K562 (cell line): ENCODE results near the gene PRKAA1. TPM values are rescaled to one million over a fixed set of nuclear protein-coding genes. Genes with fewer than 3 reads are reported as not detected.
A peak's percentile ranks its signal among the peaks of the same experiment; 100 is the strongest.

Source experiments
- ATAC-seq: fragments of 200-7000 bp; cut with Tn5 transposase; 3 replicates; pipeline ENCODE4 v1.9.1; 2020; ENCODE audit warnings: moderate library complexity
- BruUV-seq: library from RNA; stranded (reverse); fragments of 400-500 nt; replicated peaks from 2 replicates; lab custom pipeline; 2021; lab: Mats Ljungman, UMichigan
- CTCF ChIA-PET: fragments of 300-600 bp; formaldehyde crosslinking; extraction: SDS; loops from one replicate; lab custom pipeline; 2021; ENCODE audit warnings: low intra/inter-chr PET ratio; lab: Yijun Ruan, JAX
- POLR2A ChIA-PET: fragments of 300-600, 350-650 bp; sonication (Branson Sonifier 250); formaldehyde crosslinking; extraction: SDS; loops from one replicate; lab custom pipeline; 2021; ENCODE audit warnings: antibody characterized with exemption, inconsistent platforms; lab: Yijun Ruan, JAX
- DNase-seq, 4 experiments: peaks; one replicate each; pipeline versions ENCODE4 v3.0.0 to v3.0.0-alpha.2; 2011 to 2018; ENCODE audit warnings: low spot score in 3 of 4, mixed read lengths in 3 of 4; ENCODE audit errors: extremely low read depth in 1 of 4
- FAIRE-seq: peaks from 2 replicates; lab custom pipeline; 2011; peaks lifted over from hg19 to GRCh38; lab: Jason Lieb, UNC
- H2AFZ ChIP-seq: 2 replicates; pipeline ENCODE4 v1.6.0; 2011; ENCODE audit warnings: low read depth, low read length, control low read depth, inconsistent platforms
- H3K27ac ChIP-seq: fragments of 200-600 bp; 3 replicates; pipeline ENCODE4 v1.8.0; 2011; ENCODE audit warnings: low read depth, mild to moderate bottlenecking, control low read depth, inconsistent platforms, low read length, moderate library complexity, mixed read lengths; ENCODE audit errors: extremely low read depth
- H3K27me3 ChIP-seq, 2 experiments: fragments of 300-600 bp in 1 of 2; 2 replicates in 1 of 2; 3 replicates in 1 of 2; pipeline versions ENCODE4 v1.6.0 to v1.8.0; 2011; ENCODE audit warnings: inconsistent platforms in 2 of 2, low read length in 2 of 2, mild to moderate bottlenecking in 1 of 2, mixed read lengths in 1 of 2, moderate library complexity in 1 of 2; ENCODE audit not compliant: control insufficient read depth in 2 of 2, insufficient read depth in 2 of 2
- H3K36me3 ChIP-seq: fragments of 300-600 bp; 3 replicates; pipeline ENCODE4 v1.8.0; 2011; ENCODE audit warnings: mild to moderate bottlenecking, low read length, inconsistent platforms; ENCODE audit not compliant: control insufficient read depth, insufficient read depth
- H3K4me1 ChIP-seq, 2 experiments: fragments of 200-600 bp in 1 of 2; replicated peaks in 1 of 2; 2 replicates in 1 of 2; 3 replicates in 1 of 2; pipeline versions ENCODE4 v1.5.1 to v1.8.0; 2011; ENCODE audit warnings: inconsistent platforms in 2 of 2, low read length in 2 of 2, mild to moderate bottlenecking in 1 of 2, mixed read lengths in 1 of 2, moderate library complexity in 1 of 2; ENCODE audit not compliant: control insufficient read depth in 2 of 2, insufficient read depth in 2 of 2
- H3K4me2 ChIP-seq: 2 replicates; pipeline ENCODE4 v1.6.1; 2011; ENCODE audit warnings: low read length, control low read depth, inconsistent platforms, mixed read lengths; ENCODE audit not compliant: insufficient read depth
- H3K4me3 ChIP-seq: fragments of 200-600 bp; sonication (generic), shearing (Covaris generic); 2 replicates; pipeline ENCODE4 v1.5.1; 2016; ENCODE audit warnings: control low read depth, inconsistent platforms
- H3K79me2 ChIP-seq: fragments of 200-600 bp; 3 replicates; pipeline ENCODE4 v1.8.0; 2011; ENCODE audit warnings: low read length, inconsistent platforms; ENCODE audit not compliant: control insufficient read depth, insufficient read depth
- H3K9ac ChIP-seq, 2 experiments: 2 replicates each; pipeline versions ENCODE4 v1.6.0 to v1.6.1; 2011; ENCODE audit warnings: low read depth in 2 of 2, low read length in 2 of 2, control low read depth in 1 of 2, inconsistent platforms in 1 of 2, mild to moderate bottlenecking in 1 of 2, mixed read lengths in 1 of 2; ENCODE audit not compliant: insufficient read depth in 1 of 2
- H3K9me1 ChIP-seq: one replicate; pipeline ENCODE4 v1.6.0; 2011; ENCODE audit warnings: inconsistent platforms, mild to moderate bottlenecking, low read length, moderate library complexity; ENCODE audit not compliant: control insufficient read depth, insufficient read depth
- H3K9me3 ChIP-seq: replicated peaks from 2 replicates; pipeline ENCODE4 v1.5.1; 2011; ENCODE audit warnings: low read depth, low read length, inconsistent platforms; ENCODE audit not compliant: control insufficient read depth, insufficient read depth
- H4K20me1 ChIP-seq: replicated peaks from 2 replicates; pipeline ENCODE4 v1.6.1; 2011; ENCODE audit warnings: low read length, inconsistent platforms, mixed read lengths; ENCODE audit not compliant: control insufficient read depth, insufficient read depth
- E2F3 ChIP-seq: fragments of 250-450 bp; sonication (Bioruptor Pico); IDR thresholded peaks from 2 replicates; pipeline ENCODE4 v1.4.0; 2020; ENCODE audit warnings: mild to moderate bottlenecking
- MAFG ChIP-seq: fragments of 450-650 bp; conservative IDR thresholded peaks from 2 replicates; pipeline ENCODE4 v1.6.1; 2016; ENCODE audit warnings: missing genetic modification characterization, missing compliant biosample characterization
- PRDM10 ChIP-seq: fragments of 450-650 bp; IDR thresholded peaks from 2 replicates; pipeline ENCODE4 v1.6.1; 2018; ENCODE audit not compliant: partially characterized antibody
- ZBTB7A ChIP-seq: IDR thresholded peaks from 2 replicates; pipeline ENCODE4 v1.6.1; 2011; ENCODE audit warnings: low read depth, mild to moderate bottlenecking, low read length, moderate library complexity, borderline replicate concordance; ENCODE audit not compliant: control insufficient read depth
- WGBS: fragments of 100-300 bp; shearing (Covaris generic); methylation state at CpG from one replicate; pipeline ENCODE4 v1.1.6; 2016; ENCODE audit warnings: low coverage, mixed read lengths; ENCODE audit not compliant: insufficient coverage; ENCODE audit errors: missing lambda C conversion rate; 5-methylcytosine and 5-hydroxymethylcytosine counted together
- in situ Hi-C: fragments of 300-500 bp; cut with MboI; formaldehyde crosslinking; loops from 4 replicates; pipeline ENCODE4 v1.15.0; 2018; ENCODE audit warnings: inconsistent platforms, mixed read lengths
- intact Hi-C: fragments of 100-400 bp; cut with micrococcal nuclease; formaldehyde crosslinking; loops from 2 replicates; pipeline ENCODE4 v1.14.2; 2022
- polyA plus RNA-seq, 8 experiments: library from polyadenylated mRNA; depleted of rRNA in 4 of 8; stranded (reverse) in 5 of 8; unstranded in 3 of 8; fragments of >200 nt; fragmentation: Nextera tagmentation in 2 of 8; fragmentation: Illumina TruSeq in 1 of 8; extraction: Ambion mirVana in 2 of 8; extraction: Trizol in 1 of 8; gene quantifications; 2 replicates each; pipeline versions ENCODE4 v1.2.1 to v1.2.3, GENCODE V29; 2011 to 2014; ENCODE audit warnings: inconsistent platforms in 1 of 8, missing spikeins in 1 of 8
- total RNA-seq, 7 experiments: library from RNA; depleted of rRNA in 6 of 7; stranded (reverse); fragments of >200 nt in 6 of 7; fragmentation: Illumina TruSeq in 2 of 7; extraction: Trizol in 2 of 7; gene quantifications; 2 replicates each; pipeline versions ENCODE4 v1.2.1 to v1.2.3, GENCODE V29; 2011 to 2021; ENCODE audit warnings: low replicate concordance in 1 of 7
- TF ChIP-seq, protein P1 (sequence below): fragments of 450-650 bp; formaldehyde crosslinking; IDR thresholded peaks from 2 replicates; pipeline ENCODE4 v1.4.0; 2020; ENCODE audit warnings: mild to moderate bottlenecking

The PRKAA1 gene
- total and polyA plus RNA-seq, 9 of the 15 experiments (the other 6 are each of a cell fraction or from before 2014, with no cell fraction given): 24.5 to 84.0 (median 51.4) TPM

- no peak for FAIRE-seq
- no peaks in the 10 kb centered on the region for H3K9me3 ChIP-seq
- CTCF ChIA-PET: no interaction called here
- no peak for DNase-seq
- H3K36me3 ChIP-seq: peaks cover 42% of the 10 kb centered on the region
- intact Hi-C loops (no loop called here), in situ Hi-C loops (no loop called here)
- H3K27ac ChIP-seq: no peak overlapping the region
- ATAC-seq: no peak
- H3K4me1 ChIP-seq: no peaks in the 10 kb centered on the region
- no peaks in the 10 kb centered on the region for H3K27me3 ChIP-seq
- H3K4me2 ChIP-seq: no peak overlapping the region
- peaks cover 5% of the 10 kb centered on the region for H4K20me1 ChIP-seq
- no peak overlapping the region for H3K4me3 ChIP-seq
- peaks cover 63% of the 10 kb centered on the region for H3K79me2 ChIP-seq
- no TSS peak for BruUV-seq
- TF ChIP-seq E2F3 (CRISPR knock-in tag) (no peak), MAFG (tag) (no peak), PRDM10 (peak; percentile 55), ZBTB7A (no peak)
- TF ChIP-seq, protein P1, sequence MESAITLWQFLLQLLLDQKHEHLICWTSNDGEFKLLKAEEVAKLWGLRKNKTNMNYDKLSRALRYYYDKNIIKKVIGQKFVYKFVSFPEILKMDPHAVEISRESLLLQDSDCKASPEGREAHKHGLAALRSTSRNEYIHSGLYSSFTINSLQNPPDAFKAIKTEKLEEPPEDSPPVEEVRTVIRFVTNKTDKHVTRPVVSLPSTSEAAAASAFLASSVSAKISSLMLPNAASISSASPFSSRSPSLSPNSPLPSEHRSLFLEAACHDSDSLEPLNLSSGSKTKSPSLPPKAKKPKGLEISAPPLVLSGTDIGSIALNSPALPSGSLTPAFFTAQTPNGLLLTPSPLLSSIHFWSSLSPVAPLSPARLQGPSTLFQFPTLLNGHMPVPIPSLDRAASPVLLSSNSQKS (CRISPR knock-in tag): no peak
- H2AFZ ChIP-seq: no peak overlapping the region
- 95% methylated on average over 1 of the region's 1 CpG for WGBS
- no peak overlapping the region for H3K9ac ChIP-seq
- POLR2A ChIA-PET: interaction anchor here (1.0 kb wide), 1 partner anchor 75 kb away, joined by 3 read pairs; no protein-coding TSS in a partner anchor
- no peaks in the 10 kb centered on the region for H3K9me1 ChIP-seq
These were observed 20.0 kb downstream of the PRKAA1 start for GRCh38 chr5:40778133-40778532.
